Measurements from ENCODE around the gene CBLC. TPM values are rescaled to one million over a fixed set of nuclear protein-coding genes. Genes with fewer than 3 reads are reported as not detected.

CBLC gene
- polyA plus RNA-seq, 1 donor (not counting 4 experiments of a cell fraction or from before 2014, with no cell fraction given), result 27.8 TPM

- FAIRE-seq, result no peak
- dilution Hi-C loops (cut with MboI; ENCODE audit: extremely low pct_ligation_motif_present, low sequenced_read_pairs), result no loop called here
These were observed 40.2 kb upstream of the CBLC start for GRCh38 chr19:44737238-44738071.

GRCh38 chr19:44738136-44738535, 39.6 kb upstream of the CBLC start:
- no peaks in the 10 kb centered on the region for H3K36me3 ChIP-seq (ENCODE audit: control insufficient read depth in 2 of 2, extremely low read depth in 1 of 2, insufficient read depth in 2 of 2, low read length in 2 of 2)
- H4K20me1 ChIP-seq (ENCODE audit: control insufficient read depth, extremely low read depth, insufficient read depth, low read length), result no peaks in the 10 kb centered on the region
- no peak for FAIRE-seq
- no peaks in the 10 kb centered on the region for H3K79me2 ChIP-seq (ENCODE audit: control insufficient read depth, insufficient read depth, low read length)
- H3K9me1 ChIP-seq (ENCODE audit: control insufficient read depth, extremely low read depth, insufficient read depth, low read length), result no peaks in the 10 kb centered on the region
- TF ChIP-seq CTCF (optimal IDR thresholded peaks at IDR 0.05 in 1 of 3, IDR thresholded peaks at IDR 0.05 in 1 of 3, conservative IDR thresholded peaks at IDR 0.05 in 1 of 3; ENCODE audit: extremely low read depth in 1 of 3, insufficient read depth in 2 of 3, low read length in 3 of 3), result no peak
- no peak for TF ChIP-seq EZH2 (IDR thresholded peaks at IDR 0.05; ENCODE audit: low read length)
- dilution Hi-C loops (cut with MboI; ENCODE audit: extremely low pct_ligation_motif_present, low sequenced_read_pairs), result no loop called here
- no peaks in the 10 kb centered on the region for H3K9me3 ChIP-seq (ENCODE audit: control insufficient read depth, low read depth, low read length)
- H2AFZ ChIP-seq (ENCODE audit: control insufficient read depth, low read length), result no peak overlapping the region
- DNase-seq (ENCODE audit: low read depth, low spot score), result no peak
- no peak overlapping the region for H3K9ac ChIP-seq (ENCODE audit: control insufficient read depth, extremely low read depth, insufficient read depth, low read length)
- H3K4me3 ChIP-seq (ENCODE audit: control insufficient read depth in 2 of 3, extremely low read depth in 1 of 3, insufficient read depth in 2 of 3, low read depth in 1 of 3, low read length in 3 of 3), result no peak overlapping the region
- H3K27me3 ChIP-seq (ENCODE audit: control insufficient read depth, extremely low read depth, insufficient read depth, low read length), result no peaks in the 10 kb centered on the region
- no peak overlapping the region for H3K4me2 ChIP-seq (ENCODE audit: control insufficient read depth, extremely low read depth, insufficient read depth, low read depth, low read length)
- peaks cover 24% of the 10 kb centered on the region for H3K4me1 ChIP-seq (ENCODE audit: control insufficient read depth, extremely low read depth, insufficient read depth, low read length)
- no peak overlapping the region for H3K27ac ChIP-seq (ENCODE audit: control insufficient read depth, insufficient read depth, low read length)

More at GRCh38 chr19:44737238-44738071, 40.2 kb upstream of the CBLC start:
- DNase-seq (ENCODE audit: low read depth, low spot score), result no peak
- no peaks in the 10 kb centered on the region for H3K27me3 ChIP-seq (ENCODE audit: control insufficient read depth, extremely low read depth, insufficient read depth, low read length)
- H3K36me3 ChIP-seq (ENCODE audit: control insufficient read depth in 2 of 2, extremely low read depth in 1 of 2, insufficient read depth in 2 of 2, low read length in 2 of 2), result no peaks in the 10 kb centered on the region
- TF ChIP-seq CTCF (optimal IDR thresholded peaks at IDR 0.05 in 1 of 3, IDR thresholded peaks at IDR 0.05 in 1 of 3, conservative IDR thresholded peaks at IDR 0.05 in 1 of 3; ENCODE audit: extremely low read depth in 1 of 3, insufficient read depth in 2 of 3, low read length in 3 of 3) (no peak), EZH2 (IDR thresholded peaks at IDR 0.05; ENCODE audit: low read length) (no peak)
- H3K79me2 ChIP-seq (ENCODE audit: control insufficient read depth, insufficient read depth, low read length), result no peaks in the 10 kb centered on the region
- H3K9me1 ChIP-seq (ENCODE audit: control insufficient read depth, extremely low read depth, insufficient read depth, low read length), result no peaks in the 10 kb centered on the region
- no peak overlapping the region for H3K27ac ChIP-seq (ENCODE audit: control insufficient read depth, insufficient read depth, low read length)
- H3K9me3 ChIP-seq (ENCODE audit: control insufficient read depth, low read depth, low read length), result no peaks in the 10 kb centered on the region
- H3K9ac ChIP-seq (ENCODE audit: control insufficient read depth, extremely low read depth, insufficient read depth, low read length), result no peak overlapping the region
- no peak overlapping the region for H3K4me2 ChIP-seq (ENCODE audit: control insufficient read depth, extremely low read depth, insufficient read depth, low read depth, low read length)
- H4K20me1 ChIP-seq (ENCODE audit: control insufficient read depth, extremely low read depth, insufficient read depth, low read length), result no peaks in the 10 kb centered on the region
- peaks cover 18% of the 10 kb centered on the region for H3K4me1 ChIP-seq (ENCODE audit: control insufficient read depth, extremely low read depth, insufficient read depth, low read length)
- no peak overlapping the region for H3K4me3 ChIP-seq (ENCODE audit: control insufficient read depth in 2 of 3, extremely low read depth in 1 of 3, insufficient read depth in 2 of 3, low read depth in 1 of 3, low read length in 3 of 3)
- H2AFZ ChIP-seq (ENCODE audit: control insufficient read depth, low read length), result no peak overlapping the region

Measured in keratinocyte (primary cell).